ENCODE measurements around the gene PHACTR3. TPM values are rescaled to one million over a fixed set of nuclear protein-coding genes. Genes with fewer than 3 reads are reported as not detected.

Gene PHACTR3
- total RNA-seq, 1 experiment from 2014 or later, result not detected

DNA sequence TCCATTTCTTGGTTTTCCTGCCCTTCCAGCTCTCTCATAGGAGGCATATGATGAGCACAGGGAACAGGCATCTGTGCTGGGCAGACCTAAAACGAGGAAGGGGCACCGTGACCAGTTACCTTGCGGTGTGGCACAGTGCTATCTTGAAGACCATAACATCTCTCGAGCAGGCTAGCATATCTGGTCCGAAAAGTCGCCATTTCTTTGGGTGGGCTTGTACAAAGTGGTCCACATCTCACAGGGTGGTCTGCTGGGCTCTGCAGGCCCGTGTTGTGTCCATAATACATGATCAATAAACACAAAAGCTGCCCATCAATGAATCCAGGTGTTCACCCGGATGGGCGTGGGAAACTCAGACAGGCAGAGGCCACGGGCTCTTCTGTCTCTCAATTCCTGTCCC, 115.7 kb downstream of the PHACTR3 start:
- no peak overlapping the region for H2AFZ ChIP-seq (ENCODE audit: low read depth, low read length, poor library complexity, severe bottlenecking)
- H3K4me2 ChIP-seq (ENCODE audit: low read length), result no peak overlapping the region
- ChIA-PET CTCF (no interaction called here), POLR2A (no interaction called here), RAD21 (ENCODE audit: low non-redundant PET in 1 of 2, low total read pairs in 2 of 2, uncharacterized antibody in 2 of 2, unreplicated experiment in 2 of 2) (no interaction called here)
- no peaks in the 10 kb centered on the region for H3K36me3 ChIP-seq (ENCODE audit: control insufficient read depth in 1 of 2, insufficient read depth in 2 of 2, low read length in 2 of 2)
- ATAC-seq, result no peak
- H3K4me1 ChIP-seq (ENCODE audit: control insufficient read depth in 1 of 2, insufficient read depth in 2 of 2, low read length in 2 of 2), result no peaks in the 10 kb centered on the region
- intact Hi-C loops (cut with micrococcal nuclease), result no loop called here
- no TSS peak for BruUV-seq (replicated peaks)
- no peak for TF ChIP-seq ZNF274 (IDR thresholded peaks at IDR 0.05; ENCODE audit: low read depth, low read length)
- TF ChIP-seq JUND (IDR thresholded peaks at IDR 0.05), result no peak
- no peak for TF ChIP-seq CEBPB (IDR thresholded peaks at IDR 0.05; ENCODE audit: low read depth)
- TF ChIP-seq EZH2 (IDR thresholded peaks at IDR 0.05), result no peak
- TF ChIP-seq SIN3A (IDR thresholded peaks at IDR 0.05; ENCODE audit: low read depth), result no peak
- no peak for TF ChIP-seq EZH2phosphoT487 (IDR thresholded peaks at IDR 0.05; ENCODE audit: borderline replicate concordance)
- TF ChIP-seq RAD21 (IDR thresholded peaks at IDR 0.05; ENCODE audit: low read depth), result no peak
- TF ChIP-seq, protein P1, sequence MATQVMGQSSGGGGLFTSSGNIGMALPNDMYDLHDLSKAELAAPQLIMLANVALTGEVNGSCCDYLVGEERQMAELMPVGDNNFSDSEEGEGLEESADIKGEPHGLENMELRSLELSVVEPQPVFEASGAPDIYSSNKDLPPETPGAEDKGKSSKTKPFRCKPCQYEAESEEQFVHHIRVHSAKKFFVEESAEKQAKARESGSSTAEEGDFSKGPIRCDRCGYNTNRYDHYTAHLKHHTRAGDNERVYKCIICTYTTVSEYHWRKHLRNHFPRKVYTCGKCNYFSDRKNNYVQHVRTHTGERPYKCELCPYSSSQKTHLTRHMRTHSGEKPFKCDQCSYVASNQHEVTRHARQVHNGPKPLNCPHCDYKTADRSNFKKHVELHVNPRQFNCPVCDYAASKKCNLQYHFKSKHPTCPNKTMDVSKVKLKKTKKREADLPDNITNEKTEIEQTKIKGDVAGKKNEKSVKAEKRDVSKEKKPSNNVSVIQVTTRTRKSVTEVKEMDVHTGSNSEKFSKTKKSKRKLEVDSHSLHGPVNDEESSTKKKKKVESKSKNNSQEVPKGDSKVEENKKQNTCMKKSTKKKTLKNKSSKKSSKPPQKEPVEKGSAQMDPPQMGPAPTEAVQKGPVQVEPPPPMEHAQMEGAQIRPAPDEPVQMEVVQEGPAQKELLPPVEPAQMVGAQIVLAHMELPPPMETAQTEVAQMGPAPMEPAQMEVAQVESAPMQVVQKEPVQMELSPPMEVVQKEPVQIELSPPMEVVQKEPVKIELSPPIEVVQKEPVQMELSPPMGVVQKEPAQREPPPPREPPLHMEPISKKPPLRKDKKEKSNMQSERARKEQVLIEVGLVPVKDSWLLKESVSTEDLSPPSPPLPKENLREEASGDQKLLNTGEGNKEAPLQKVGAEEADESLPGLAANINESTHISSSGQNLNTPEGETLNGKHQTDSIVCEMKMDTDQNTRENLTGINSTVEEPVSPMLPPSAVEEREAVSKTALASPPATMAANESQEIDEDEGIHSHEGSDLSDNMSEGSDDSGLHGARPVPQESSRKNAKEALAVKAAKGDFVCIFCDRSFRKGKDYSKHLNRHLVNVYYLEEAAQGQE (IDR thresholded peaks at IDR 0.05; ENCODE audit: low read depth), result no peak
- TF ChIP-seq ZFX (IDR thresholded peaks at IDR 0.05), result no peak
- H3K27me3 ChIP-seq (ENCODE audit: insufficient read depth, low read length), result 0 out of 2 replicates have a peak, but pooled peaks cover 6% of the 10 kb centered on the region
- H3K79me2 ChIP-seq (ENCODE audit: insufficient read depth, low read length), result no peaks in the 10 kb centered on the region
- no peaks in the 10 kb centered on the region for H3K9me2 ChIP-seq (ENCODE audit: insufficient read depth)
- H3K9ac ChIP-seq (ENCODE audit: low read length), result no peak overlapping the region
- H3K27ac ChIP-seq (ENCODE audit: low read depth, low read length), result no peak overlapping the region
- no peak overlapping the region for H3K4me3 ChIP-seq (replicated peaks in 1 of 2; ENCODE audit: low read depth in 1 of 2, low read length in 2 of 2)
- H3K9me3 ChIP-seq (ENCODE audit: control insufficient read depth in 1 of 2, insufficient read depth in 1 of 2, low read depth in 1 of 2, low read length in 2 of 2), result no peaks in the 10 kb centered on the region
- H4K20me1 ChIP-seq (ENCODE audit: insufficient read depth), result no peaks in the 10 kb centered on the region
- no peak for DNase-seq (ENCODE audit: low read depth, low spot score)

All from HCT116 (cell line).